ENCODE measurements around the gene CHAMP1.

The CHAMP1 gene

DNA sequence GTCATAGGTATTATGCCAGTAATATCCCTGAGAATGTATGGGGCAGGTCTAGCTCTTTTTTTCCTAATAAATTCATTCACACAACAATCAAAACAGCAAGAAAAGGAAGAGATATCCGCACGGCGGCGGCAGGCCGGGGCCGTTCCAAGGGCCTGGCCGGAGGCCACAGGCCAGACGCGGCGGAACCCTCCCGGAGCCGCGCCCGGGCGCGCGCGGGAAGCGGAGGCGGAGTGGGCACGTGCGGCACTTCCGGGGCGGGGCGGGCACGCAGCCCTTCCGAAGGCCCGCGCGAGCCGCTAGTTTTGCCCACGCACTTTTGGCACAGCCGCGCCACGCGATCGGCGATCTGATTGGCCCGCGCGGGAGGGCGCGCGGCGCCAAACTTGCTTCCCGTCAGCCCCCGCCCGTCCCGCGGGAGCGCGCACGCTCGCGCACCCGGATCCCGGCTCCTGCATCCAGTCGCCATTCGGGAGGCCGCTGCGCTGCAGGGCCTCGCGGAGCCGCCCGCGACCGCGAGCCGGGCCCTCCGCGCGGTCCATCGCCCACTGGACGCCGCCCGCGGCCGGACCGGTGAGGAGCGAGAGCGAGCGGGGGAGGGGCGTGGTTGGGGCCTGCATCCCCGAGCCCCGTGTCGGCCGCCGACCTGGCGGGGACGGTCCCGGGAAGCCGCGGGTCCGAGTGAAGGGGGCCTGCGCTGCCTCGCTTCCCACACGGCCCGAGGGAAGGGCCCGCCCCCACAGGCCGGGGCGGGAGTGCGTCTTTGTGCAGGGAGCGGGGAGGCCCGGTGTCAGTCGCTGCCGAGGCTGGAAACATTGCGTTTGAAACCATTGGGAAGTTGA is at the start of gene CHAMP1 (continued):
- TF ChIP-seq ZNF629 (tag by site-specific recombination; IDR thresholded peaks at IDR 0.05): 0 out of 2 replicates have a peak, but pooled peaks have one; percentile 13
- TF ChIP-seq ELK4 (IDR thresholded peaks at IDR 0.05; ENCODE audit: borderline replicate concordance, low read depth, low read length): peak; percentile 88; the same call in 1 of the 2 replicates
- TF ChIP-seq YY1 (tag by site-specific recombination; IDR thresholded peaks at IDR 0.05): peak; percentile 69; the same call in 1 of the 2 replicates
- TF ChIP-seq IKZF3 (tag by site-specific recombination; IDR thresholded peaks at IDR 0.05): peak; percentile 76
- no peak for TF ChIP-seq ZEB2 (tag by site-specific recombination; IDR thresholded peaks at IDR 0.05)
- peak; percentile 78 for TF ChIP-seq ZNF660 (tag by site-specific recombination; IDR thresholded peaks at IDR 0.05)
- peak; percentile 76 for TF ChIP-seq SP2 (tag by site-specific recombination; IDR thresholded peaks at IDR 0.05)
- no peak for TF ChIP-seq ZNF529 (tag by site-specific recombination; IDR thresholded peaks at IDR 0.05; ENCODE audit: insufficient replicate concordance)
- peak; percentile 30; the same call in 1 of the 2 replicates for TF ChIP-seq ZNF596 (tag by site-specific recombination; IDR thresholded peaks at IDR 0.05)
- TF ChIP-seq, protein P1, sequence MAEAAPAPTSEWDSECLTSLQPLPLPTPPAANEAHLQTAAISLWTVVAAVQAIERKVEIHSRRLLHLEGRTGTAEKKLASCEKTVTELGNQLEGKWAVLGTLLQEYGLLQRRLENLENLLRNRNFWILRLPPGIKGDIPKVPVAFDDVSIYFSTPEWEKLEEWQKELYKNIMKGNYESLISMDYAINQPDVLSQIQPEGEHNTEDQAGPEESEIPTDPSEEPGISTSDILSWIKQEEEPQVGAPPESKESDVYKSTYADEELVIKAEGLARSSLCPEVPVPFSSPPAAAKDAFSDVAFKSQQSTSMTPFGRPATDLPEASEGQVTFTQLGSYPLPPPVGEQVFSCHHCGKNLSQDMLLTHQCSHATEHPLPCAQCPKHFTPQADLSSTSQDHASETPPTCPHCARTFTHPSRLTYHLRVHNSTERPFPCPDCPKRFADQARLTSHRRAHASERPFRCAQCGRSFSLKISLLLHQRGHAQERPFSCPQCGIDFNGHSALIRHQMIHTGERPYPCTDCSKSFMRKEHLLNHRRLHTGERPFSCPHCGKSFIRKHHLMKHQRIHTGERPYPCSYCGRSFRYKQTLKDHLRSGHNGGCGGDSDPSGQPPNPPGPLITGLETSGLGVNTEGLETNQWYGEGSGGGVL (tag by site-specific recombination; IDR thresholded peaks at IDR 0.05): no peak
- TF ChIP-seq ZNF112 (tag by site-specific recombination; IDR thresholded peaks at IDR 0.05): no peak

DNA sequence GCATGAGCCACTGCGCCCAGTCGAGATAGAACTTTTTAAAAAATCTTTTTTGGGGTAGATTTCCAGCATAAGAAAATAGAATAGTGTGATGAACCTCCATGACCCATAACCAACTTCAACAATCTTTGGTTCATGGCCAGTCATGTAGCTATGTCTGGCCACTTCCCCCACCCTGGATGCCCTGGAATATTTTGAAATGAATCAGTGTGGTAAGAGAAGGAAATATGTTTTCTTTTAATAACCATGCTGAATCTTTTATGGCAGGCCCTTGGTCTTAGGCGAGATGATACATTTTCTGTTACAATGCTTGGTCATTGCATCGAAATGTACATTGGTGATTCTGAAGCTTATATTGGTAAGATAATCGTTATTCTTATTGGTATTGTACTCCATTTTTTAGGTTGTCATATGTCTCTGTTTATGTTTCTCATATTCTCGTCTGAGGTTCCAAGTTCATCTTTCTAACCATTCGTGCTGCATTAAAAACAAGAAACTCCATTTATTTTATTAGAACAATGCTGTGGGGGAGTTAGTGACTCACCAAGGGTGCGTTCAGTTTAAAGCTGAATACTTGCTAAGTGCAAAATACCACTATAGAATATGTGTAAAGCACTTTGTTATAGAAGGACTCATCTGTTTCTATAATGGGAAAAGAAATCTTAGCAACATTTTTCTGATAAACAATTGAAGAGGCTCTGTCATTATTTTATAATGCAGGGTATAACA is 49.3 kb upstream of the CHAMP1 start:
- H3K36me3 ChIP-seq (ENCODE audit: control insufficient read depth in 2 of 2, insufficient read depth in 1 of 2, low read length in 2 of 2): peaks cover 44 to 92% of the 10 kb centered on the region in 2 experiments
- no peaks in the 10 kb centered on the region for H3K4me1 ChIP-seq (ENCODE audit: control insufficient read depth, insufficient read depth, low read length)
- TF ChIP-seq ZNF571 (tag by site-specific recombination; IDR thresholded peaks at IDR 0.05): no peak
- TF ChIP-seq YY1 (tag by site-specific recombination; IDR thresholded peaks at IDR 0.05): no peak
- TF ChIP-seq ZNF112 (tag by site-specific recombination; IDR thresholded peaks at IDR 0.05): no peak
- TF ChIP-seq ZBTB21 (tag by site-specific recombination; IDR thresholded peaks at IDR 0.05): no peak
- no peak for TF ChIP-seq ZNF830 (tag by site-specific recombination; IDR thresholded peaks at IDR 0.05; ENCODE audit: low read depth)
- no peak for TF ChIP-seq SALL2 (tag by site-specific recombination; IDR thresholded peaks at IDR 0.05; ENCODE audit: borderline replicate concordance)
- no peak for TF ChIP-seq ZNF548 (tag by site-specific recombination; IDR thresholded peaks at IDR 0.05)
- H3K4me3 ChIP-seq (ENCODE audit: low read depth, low read length): no peak overlapping the region
- H3K9me3 ChIP-seq (ENCODE audit: control insufficient read depth, insufficient read depth, low read depth, low read length): no peaks in the 10 kb centered on the region
- no peak overlapping the region for H3K27ac ChIP-seq (ENCODE audit: extremely low read depth, low read depth, low read length)
- CTCF ChIA-PET: interaction anchor here (0.9 kb wide), 1 partner anchor 15 kb away, joined by 3 read pairs; no protein-coding TSS in a partner anchor
- POLR2A ChIA-PET: no interaction called here

GRCh38 chr13:114266241-114266640 is 48.1 kb upstream of the CHAMP1 start:
- H3K27ac ChIP-seq (ENCODE audit: extremely low read depth, low read depth, low read length): no peak overlapping the region
- POLR2A ChIA-PET: no interaction called here
- H3K4me1 ChIP-seq (ENCODE audit: control insufficient read depth, insufficient read depth, low read length): no peaks in the 10 kb centered on the region
- H3K4me3 ChIP-seq (ENCODE audit: low read depth, low read length): no peak overlapping the region
- no peaks in the 10 kb centered on the region for H3K9me3 ChIP-seq (ENCODE audit: control insufficient read depth, insufficient read depth, low read depth, low read length)
- TF ChIP-seq ZNF174 (tag by site-specific recombination; IDR thresholded peaks at IDR 0.05) (no peak), KLF17 (tag by site-specific recombination; IDR thresholded peaks at IDR 0.05) (no peak), ZNF433 (tag by site-specific recombination; IDR thresholded peaks at IDR 0.05; ENCODE audit: low read depth) (no peak), ZEB2 (tag by site-specific recombination; IDR thresholded peaks at IDR 0.05) (no peak), ZBTB20 (tag by site-specific recombination; IDR thresholded peaks at IDR 0.05) (no peak), SP3 (tag by site-specific recombination; IDR thresholded peaks at IDR 0.05) (no peak), TSHZ1 (tag by site-specific recombination; IDR thresholded peaks at IDR 0.05; ENCODE audit: borderline replicate concordance) (no peak), ZNF548 (tag by site-specific recombination; IDR thresholded peaks at IDR 0.05) (no peak)
- TF ChIP-seq, protein P2, sequence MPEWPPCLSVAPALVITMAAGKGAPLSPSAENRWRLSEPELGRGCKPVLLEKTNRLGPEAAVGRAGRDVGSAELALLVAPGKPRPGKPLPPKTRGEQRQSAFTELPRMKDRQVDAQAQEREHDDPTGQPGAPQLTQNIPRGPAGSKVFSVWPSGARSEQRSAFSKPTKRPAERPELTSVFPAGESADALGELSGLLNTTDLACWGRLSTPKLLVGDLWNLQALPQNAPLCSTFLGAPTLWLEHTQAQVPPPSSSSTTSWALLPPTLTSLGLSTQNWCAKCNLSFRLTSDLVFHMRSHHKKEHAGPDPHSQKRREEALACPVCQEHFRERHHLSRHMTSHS (tag by site-specific recombination; IDR thresholded peaks at IDR 0.05): no peak
- CTCF ChIA-PET: no interaction called here
- H3K36me3 ChIP-seq (ENCODE audit: control insufficient read depth in 2 of 2, insufficient read depth in 1 of 2, low read length in 2 of 2): peaks cover 44 to 86% of the 10 kb centered on the region in 2 experiments
